GM20000 (cell line): ENCODE data around the gene ITGB1.

Experiments
- DNase-seq: peaks from one replicate; pipeline ENCODE4 v3.0.0; 2012; ENCODE audit warnings: low spot score
- TF ChIP-seq, protein P1 (sequence below): IDR thresholded peaks from 2 replicates; pipeline ENCODE4 v1.5.1; 2012; ENCODE audit warnings: mild to moderate bottlenecking, control low read depth; ENCODE audit errors: extremely low read depth, missing control alignments

Gene ITGB1

DNA sequence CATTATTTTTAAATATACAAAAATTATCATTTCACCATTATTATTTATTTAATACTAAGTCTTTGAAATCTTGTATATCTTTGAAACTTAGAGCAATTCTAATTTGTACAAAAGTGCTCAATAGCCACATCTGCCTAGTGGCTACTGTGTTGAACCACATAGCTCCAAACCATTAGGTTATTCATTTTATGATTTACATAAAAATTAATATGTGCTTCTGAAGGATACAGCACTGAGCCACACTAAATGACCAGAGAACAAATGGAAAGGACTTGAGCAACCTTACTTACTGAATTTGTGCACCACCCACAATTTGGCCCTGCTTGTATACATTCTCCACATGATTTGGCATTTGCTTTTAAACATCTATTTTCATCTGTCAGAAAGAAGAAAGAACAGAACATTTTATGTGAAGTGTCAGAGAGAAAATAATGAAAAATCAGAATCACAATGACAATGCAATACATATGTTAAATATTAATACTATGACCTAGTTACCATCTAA is 25.8 kb downstream of the ITGB1 start:
- DNase-seq: no peak
- TF ChIP-seq, protein P1, sequence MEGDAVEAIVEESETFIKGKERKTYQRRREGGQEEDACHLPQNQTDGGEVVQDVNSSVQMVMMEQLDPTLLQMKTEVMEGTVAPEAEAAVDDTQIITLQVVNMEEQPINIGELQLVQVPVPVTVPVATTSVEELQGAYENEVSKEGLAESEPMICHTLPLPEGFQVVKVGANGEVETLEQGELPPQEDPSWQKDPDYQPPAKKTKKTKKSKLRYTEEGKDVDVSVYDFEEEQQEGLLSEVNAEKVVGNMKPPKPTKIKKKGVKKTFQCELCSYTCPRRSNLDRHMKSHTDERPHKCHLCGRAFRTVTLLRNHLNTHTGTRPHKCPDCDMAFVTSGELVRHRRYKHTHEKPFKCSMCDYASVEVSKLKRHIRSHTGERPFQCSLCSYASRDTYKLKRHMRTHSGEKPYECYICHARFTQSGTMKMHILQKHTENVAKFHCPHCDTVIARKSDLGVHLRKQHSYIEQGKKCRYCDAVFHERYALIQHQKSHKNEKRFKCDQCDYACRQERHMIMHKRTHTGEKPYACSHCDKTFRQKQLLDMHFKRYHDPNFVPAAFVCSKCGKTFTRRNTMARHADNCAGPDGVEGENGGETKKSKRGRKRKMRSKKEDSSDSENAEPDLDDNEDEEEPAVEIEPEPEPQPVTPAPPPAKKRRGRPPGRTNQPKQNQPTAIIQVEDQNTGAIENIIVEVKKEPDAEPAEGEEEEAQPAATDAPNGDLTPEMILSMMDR: no peak

DNA sequence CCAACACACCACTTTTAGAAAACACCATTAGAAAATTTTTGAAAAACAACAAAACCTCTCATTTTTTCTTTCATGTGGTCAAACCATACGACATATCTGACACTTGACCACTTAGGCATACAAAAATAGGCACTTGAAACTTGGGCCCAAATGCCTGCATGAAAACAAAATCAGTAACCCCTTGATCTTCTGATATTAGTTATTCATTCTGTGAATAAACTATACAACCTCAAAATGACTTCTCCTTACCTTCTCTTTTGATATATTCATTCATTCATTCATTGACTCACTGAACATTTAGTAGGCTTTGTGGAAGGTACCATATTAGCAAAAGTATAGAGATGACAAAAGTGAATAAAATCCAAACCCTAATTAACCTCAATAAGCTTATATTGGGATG is 26.4 kb downstream of the ITGB1 start:
- TF ChIP-seq, protein P1: no peak
- no peak for DNase-seq

DNA sequence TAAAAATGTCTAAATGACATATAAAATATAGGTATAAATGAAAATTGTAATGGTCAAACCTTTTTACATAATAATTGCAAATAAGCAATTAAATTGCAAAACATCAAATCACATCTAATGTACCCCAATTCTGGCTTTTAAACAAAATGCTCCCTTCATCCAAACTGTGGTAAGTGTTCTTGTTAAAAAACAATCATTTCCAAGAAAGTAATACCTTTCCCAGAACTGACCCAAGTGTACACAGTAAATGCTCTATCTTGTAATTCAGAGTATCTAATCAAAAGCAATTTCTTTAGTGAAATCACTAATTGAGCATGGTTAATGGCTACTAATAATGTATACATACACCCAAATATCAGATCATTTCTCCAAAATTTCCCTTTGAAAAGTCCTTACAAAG is 28.0 kb downstream of the ITGB1 start:
- no peak for DNase-seq
- TF ChIP-seq, protein P1: no peak

GRCh38 chr10:32929634-32930033 is 28.4 kb downstream of the ITGB1 start:
- DNase-seq: no peak
- TF ChIP-seq, protein P1: no peak

DNA sequence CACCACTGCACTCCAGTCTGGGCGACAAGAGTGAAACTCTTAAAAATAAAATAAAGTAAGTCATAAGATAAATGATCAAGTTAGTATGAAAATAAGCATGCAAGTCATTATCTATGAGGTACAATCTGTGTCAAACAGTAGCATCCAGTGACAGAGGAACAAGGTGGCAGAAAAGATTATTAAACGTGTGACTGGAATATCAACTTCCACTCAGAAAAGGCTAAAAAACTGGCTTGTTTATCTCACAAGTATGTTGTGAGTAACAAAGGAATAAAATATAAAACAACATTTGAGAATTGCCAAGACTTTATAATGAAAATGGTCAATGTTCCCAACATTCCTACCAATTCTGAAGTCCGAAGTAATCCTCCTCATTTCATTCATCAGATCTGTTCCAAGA is 30.3 kb downstream of the ITGB1 start:
- TF ChIP-seq, protein P1: no peak

DNA sequence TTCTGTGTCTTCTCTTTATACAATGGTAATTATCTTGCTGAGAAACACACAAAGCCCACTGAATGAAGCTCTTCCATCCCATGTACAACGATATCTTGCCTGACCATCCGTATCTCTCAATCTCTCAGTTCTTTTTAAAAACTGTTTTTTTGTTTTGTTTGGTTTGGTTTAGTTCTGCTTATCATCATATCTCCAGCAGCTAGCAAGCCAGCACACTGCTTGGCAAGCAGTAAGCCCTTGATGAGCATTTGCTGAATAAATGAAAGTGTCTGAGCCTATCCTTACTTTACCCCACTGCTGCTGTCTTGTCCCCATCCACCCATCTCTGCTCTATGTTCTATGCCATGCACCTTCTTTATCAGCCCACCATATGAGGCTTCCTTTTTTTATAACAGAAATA is 34.2 kb downstream of the ITGB1 start:
- TF ChIP-seq, protein P1: no peak
- DNase-seq: no peak

More for the DNA sequence above, 30.3 kb downstream of the ITGB1 start:
- DNase-seq: no peak

GRCh38 chr10:32923134-32923533 is 34.9 kb downstream of the ITGB1 start:
- TF ChIP-seq, protein P1: no peak
- DNase-seq: no peak
